ENCODE results near the gene SLC35G3.
"Not testable (repeated sequence)": the region's sequence is repeated elsewhere in the genome, so short reads cannot be mapped to it uniquely, and the experiment has no call there.

SLC35G3 gene

DNA sequence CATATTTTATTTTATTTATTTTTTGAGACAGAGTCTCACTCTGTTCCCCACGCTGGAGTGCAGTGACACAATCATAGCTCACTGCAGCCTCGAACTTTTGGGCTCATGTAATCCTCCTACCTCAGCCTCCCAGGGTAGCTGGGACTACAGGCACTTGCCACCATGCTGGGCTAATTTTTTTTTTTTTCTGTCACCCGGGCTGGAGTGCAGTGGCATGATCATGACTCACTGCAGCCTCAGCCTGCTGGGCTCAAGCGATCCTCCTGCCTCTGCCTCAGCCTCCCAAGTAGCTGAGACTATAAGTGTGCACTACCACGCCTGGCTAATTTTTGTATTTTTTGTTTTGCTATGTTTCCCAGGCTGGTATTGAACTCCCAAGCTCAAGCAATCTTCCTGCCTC is 29.5 kb downstream of the SLC35G3 start:
- no peak for DNase-seq (ENCODE audit: low spot score)

DNA sequence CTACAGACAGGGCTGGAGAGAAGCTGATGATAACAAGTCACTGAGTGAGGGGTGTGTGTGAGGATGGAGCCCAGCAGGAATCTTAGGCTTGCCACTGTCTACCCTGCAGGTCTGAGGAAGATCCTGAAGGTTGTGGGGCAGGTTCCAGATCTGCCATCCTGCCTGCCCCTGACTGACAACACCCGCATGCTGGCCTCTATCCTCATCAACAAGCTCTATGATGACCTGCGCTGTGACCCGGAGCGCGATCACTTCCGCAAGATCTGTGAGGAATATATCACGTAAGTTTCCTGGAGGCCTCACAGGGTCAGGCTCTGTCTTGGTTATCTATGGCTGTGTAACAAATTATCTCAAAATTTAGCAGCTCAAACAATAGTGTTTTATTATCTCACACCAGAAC is 30.3 kb downstream of the SLC35G3 start:
- no peak for DNase-seq (ENCODE audit: low spot score)

DNA sequence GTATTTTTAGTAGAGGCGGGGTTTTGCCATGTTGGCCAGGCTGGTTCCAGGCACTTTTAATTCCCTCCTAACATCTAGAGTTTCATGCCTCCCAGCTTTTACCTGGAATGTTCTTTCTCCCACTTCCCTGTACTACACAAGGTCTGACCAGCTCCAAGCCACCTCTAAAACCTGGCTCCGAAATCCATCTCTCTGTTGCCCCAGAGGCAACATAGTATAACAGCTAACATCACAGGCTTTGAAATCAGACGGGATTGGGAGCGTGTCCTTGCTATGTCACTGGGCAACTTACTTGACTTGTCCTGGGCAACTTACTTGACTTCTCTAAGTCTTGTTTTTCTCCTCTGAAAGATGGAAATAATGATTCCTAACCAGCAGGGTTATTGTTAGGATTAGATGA is 31.4 kb downstream of the SLC35G3 start:
- no peak for DNase-seq (ENCODE audit: low spot score)

DNA sequence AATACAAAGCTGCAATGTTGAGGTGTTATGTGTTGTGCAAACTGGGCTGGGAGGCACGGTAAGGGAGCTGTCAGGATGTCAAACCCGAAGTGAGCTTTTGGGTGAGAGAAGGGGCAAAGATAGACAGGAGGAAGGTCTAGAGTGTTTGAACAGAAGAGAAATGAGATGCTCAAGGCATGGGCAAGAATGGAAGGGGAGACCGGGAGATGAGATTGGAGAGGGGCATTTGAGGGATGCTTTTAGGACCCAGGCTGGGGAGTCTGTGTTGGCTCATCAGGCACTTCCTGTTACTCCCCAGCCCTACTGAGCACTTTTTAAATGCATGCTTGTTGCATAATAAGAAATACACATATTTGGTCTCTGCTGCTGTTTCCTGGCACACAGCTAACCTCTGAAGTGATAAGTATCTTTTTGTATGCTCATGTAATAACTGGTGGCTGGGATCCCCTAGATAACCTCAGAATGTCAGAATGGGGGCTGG is 32.9 kb downstream of the SLC35G3 start:
- DNase-seq (ENCODE audit: low spot score): no peak

DNA sequence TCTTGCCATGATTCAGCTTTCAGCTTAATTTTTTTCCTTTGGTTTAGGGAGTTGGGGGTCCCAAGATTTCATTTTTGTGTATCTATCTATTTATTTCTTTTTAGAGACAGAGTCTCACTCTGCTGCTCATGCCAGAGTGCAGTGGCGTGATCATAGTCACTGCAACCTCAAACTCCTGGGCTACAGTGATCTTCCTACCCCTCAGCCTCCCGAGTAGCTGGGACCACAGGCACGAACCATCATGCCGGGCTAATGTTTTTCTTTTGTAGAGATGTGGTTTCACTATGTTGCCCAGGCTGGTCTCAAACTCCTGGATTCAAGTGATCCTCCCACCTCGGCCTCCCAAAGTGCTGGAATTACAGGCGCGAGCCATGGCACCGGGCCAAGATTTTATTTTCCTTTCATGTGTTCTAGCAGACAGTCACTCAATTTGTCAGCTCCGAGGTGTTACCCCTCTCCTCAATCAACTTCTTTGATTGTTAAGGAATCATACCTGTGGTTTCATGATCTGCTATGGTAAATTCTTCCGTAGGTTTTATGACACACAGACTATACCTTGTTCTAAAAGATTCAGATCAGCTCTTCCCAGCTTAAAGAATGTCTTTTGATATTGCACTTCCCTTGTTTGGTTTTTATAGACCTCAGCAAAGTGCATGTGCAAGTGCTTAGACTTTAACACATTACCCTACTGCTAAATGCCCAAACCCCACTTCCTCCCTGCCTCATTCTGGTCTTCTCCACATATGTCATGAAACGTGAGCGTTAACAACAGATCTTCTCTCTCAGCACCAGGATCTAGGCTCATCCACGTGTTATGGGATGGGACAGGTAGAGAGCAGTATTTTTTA is 33.6 kb downstream of the SLC35G3 start:
- DNase-seq (ENCODE audit: low spot score): no peak

DNA sequence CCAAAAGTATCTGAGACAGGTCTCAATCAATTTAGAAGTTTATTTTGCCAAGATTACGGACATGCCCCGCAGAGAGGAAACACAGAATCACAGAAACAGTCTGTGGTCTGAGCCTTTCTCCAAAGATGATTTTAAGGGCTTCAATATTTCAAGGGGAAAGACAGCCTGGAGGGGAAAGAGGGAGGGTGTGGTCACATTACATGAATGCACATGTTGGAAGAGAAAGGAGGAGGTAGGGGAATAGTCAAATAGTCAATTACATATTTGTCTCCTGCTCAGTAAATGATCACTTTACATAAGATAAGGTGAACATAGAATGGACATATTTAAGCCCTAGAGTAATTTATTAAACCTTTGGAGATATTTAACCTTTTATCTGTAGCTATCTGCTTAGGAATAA is 34.3 kb downstream of the SLC35G3 start:
- no peak for DNase-seq (ENCODE audit: low spot score)

DNA sequence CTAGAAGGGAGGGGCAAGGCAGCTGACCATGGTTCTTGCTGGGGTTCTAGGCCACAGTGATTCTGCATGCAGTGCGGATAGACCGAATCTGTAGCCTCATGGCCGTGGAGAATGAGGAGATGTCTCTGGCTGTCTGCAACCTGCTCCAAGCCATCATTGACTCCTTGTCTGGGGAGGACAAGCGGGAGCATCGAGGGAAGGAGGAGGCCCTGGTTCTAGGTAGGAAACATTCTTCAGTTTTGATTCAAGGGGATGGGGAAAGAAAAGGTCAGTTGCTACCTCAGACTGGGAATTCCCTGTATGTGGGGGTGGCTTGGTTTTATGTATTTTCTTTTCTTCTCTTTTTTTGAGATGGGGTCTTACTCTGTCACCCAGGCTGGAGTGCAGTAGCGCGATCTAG is 38.9 kb downstream of the SLC35G3 start:
- no peak for DNase-seq (ENCODE audit: low spot score)

DNA sequence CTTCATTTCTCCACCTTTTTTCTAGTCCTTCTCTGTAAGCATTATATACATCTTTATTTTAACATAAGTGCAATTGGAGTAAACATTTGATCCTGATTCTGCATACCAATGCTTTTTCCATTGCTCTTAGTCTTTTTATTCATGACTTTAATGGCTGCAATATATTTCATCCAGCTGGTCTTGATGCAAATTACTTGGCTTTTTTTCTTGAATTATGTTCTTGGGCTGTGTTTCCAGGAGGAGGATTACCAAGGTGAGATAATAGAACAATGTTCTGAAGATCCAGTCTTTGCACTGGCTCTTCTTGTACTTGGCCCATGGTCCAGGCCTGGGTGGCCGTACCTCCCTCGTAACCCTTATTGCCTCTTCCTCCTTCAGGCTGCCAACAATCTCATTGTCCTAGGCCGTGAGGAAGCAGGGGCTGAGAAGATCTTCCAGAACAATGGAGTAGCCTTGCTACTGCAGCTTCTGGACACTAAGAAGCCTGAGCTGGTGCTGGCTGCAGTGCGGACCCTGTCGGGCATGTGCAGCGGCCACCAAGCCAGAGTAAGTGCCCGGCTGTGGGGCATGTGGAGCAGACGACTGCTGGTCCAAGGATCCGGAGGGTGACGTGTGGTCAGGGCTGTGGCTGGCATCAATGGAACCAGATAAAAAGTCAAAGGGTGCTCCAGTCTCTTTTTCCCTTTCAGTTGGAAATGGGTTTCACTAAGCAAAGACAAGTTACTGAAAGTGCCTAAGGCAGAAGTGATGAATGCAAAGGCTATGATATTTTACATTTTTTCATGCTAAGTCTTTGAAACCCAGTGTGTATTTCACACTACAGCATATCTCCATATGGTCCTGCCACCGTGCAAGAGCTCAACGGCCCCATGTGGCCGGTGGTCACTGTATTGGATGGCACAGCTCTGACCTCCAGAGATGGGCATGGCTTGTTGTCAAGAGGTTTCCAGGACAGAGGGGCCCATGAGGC is 39.7 kb downstream of the SLC35G3 start:
- DNase-seq (ENCODE audit: low spot score): no peak

DNA sequence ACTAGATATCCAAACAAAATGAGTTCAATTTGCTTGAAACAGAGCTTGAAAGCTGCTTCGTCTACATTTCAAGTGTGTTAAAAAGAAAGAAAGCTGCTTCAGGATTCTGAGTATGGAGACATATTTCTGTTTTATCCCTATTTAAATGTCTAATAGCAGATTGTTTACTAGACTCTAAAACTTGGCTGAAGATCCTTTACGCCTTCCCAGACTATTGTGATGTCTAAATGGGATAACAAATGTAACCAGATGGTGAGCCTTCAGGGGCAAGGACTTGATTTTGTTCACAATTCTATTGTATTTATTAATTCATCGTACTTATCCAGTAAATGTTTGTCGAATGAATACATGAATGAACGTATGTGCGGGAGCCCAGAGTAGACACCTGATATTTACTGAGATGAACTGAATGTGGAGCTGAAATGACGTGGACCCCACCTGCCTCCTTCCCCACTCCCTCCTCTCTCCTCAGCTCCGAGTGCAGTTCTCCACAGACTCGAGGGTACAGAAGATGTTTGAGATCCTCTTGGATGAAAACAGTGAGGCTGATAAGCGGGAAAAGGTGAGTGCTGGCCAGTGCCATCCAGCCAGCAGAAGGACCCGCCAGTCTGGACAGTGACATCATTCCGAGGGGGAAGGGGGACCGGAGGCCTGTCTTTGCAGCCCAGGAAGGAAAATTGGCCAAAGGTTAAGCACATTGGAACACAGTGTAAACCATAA is 41.6 kb downstream of the SLC35G3 start:
- no peak for DNase-seq (ENCODE audit: low spot score)

DNA sequence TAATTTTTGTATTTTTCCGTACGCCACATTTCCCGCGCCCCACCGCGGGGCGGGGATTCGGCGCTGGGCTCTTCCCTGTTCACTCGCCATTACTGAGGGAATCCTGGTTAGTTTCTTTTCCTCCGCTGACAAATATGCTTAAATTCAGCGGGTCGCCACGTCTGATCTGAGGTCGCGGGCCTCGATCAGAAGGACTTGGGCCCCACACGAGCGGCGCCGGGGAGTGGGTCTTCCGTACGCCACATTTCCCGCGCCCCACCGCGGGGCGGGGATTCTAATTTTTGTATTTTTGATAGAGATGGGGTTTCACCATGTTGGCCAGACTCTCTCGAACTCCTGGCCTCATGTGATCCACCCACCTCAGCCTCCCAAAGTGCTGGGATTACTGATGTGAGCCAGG is 43.1 kb downstream of the SLC35G3 start:
- not testable (repeated sequence) for DNase-seq (ENCODE audit: low spot score)

DNA sequence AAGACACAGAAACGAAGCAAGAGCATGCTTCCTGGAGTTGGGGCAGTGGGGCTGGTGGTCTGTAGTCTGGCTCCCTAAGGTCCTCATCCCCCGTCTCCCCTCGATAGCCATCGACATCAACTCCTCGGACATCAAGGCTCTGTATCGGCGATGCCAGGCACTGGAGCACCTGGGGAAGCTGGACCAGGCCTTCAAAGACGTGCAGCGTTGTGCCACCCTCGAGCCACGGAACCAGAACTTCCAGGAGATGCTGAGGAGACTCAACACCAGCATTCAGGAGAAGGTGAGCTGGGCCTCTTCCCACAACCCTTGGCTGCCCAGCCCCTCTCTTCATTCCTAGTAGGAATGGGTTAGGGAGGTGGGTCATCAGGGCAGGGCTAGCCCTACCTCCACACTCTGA is 44.3 kb downstream of the SLC35G3 start:
- no peak for DNase-seq (ENCODE audit: low spot score)

DNA sequence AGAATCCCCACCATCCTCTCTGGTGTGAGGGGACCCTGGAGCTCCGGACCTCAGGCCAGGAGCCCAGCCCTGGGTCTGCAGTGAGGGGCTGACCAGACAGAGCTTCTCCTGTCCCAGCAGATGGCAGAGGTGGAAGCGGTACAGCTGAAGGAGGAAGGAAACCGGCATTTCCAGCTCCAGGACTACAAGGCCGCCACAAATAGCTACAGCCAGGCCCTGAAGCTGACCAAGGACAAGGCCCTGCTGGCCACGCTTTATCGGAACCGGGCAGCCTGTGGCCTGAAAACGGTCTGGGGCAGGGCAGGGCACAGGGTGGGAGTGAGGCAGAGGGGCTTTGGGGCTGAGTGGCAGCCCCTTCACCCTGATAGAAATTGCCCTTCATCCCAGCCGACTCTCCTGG is 46.0 kb downstream of the SLC35G3 start:
- DNase-seq (ENCODE audit: low spot score): no peak

DNA sequence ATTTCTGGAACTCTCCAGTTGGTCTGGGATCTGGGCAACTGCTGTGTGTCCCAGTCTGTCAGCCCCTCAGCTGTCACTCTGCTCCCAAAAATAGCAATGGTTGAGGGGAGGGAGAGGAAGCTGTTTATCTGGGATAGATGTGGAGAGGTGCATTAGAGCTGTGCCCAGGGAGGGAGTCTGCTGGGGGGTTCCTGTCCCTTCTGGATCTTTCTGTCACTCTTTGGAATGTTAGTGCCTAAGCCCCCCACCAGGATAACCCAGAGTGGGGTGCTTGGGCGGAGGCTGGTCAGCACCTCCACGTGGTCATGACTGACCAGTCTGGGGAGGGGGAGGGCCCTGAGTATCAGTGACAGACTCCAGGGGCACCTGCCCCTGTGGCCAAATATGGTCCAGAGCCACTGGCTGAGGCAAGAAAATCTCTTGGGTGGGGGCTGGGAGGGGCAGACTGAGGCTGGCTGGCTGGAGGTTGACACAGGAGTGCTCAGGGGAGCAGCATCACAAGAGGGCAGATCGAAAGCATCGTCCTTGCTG is 46.8 kb downstream of the SLC35G3 start, which contains the start of gene UNC45B:
Gene UNC45B, plus strand, starts transcription at position 443 of the 531 bp plus-strand sequence. CDS start 447 bp downstream, outside the sequence.
- no peak for DNase-seq (ENCODE audit: low spot score)

DNA sequence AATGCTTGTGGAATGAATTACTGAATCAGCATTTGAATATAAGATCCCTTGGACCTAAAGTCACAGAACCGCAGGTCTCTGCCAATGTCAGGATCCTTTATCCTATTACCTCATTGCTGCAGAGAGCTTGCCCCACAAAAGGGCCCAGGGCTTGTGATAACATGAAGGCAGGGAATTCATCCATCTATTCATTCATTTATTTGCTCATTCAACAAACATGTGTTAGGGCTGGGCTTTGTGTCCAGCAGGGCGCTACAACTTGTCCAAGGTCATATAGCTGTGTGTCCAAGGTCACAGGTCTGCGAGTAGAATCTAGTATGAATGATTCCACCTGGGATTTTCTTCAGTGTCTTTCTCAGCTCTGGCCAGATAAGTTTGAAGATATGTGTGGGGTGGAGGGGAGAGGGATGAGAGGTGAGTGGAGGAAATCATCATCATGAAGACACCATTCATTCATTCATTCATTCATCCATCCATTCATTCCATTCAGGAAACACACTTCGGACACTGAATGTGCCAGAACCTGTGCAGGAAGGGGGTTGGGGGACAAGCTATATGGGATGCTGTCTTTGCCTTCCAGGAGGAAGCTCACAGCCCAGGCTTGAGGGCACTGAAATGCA is 47.9 kb downstream of the SLC35G3 start:
- no peak for DNase-seq (ENCODE audit: low spot score)

DNA sequence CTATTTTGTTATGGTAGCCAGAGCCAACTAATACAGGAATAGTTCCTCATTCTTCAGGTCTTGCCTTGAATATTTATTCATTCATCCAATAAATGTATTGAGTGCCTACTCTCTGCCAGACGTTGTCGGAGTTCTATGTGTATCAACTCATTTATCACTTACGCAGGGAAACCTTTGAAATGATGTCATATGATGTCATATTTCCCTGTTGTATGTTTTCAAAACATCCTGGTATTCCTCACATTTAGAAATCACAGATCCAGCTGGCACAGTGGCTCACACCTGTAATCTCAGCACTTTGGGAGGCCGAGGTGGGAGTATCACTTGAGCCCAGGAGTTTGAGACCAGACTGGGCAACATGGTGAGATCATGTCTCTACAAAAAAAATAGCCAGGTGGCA is 49.4 kb downstream of the SLC35G3 start:
- DNase-seq (ENCODE audit: low spot score): no peak
